ENCODE data around the gene CYB561. TPM values are rescaled to one million over a fixed set of nuclear protein-coding genes. Genes with fewer than 3 reads are reported as not detected.
A peak's percentile ranks its signal among the peaks of the same experiment; 100 is the strongest.

The CYB561 gene
- total RNA-seq, 1 donor from 2014 or later = 34.5 TPM

- Mint-ChIP-seq H3K36me3 (peaks cover 5% of the 10 kb centered on the region), H3K27ac (peak overlapping the region; percentile 64), H3K9me3 (no peaks in the 10 kb centered on the region), H3K4me1 (ENCODE audit: unreplicated experiment) (peaks cover 10% of the 10 kb centered on the region), H3K27me3 (no peaks in the 10 kb centered on the region), H3K4me3 (no peak overlapping the region)
- TF ChIP-seq CTCF (conservative IDR thresholded peaks at IDR 0.05) = peak; percentile 99
- no peak for DNase-seq (ENCODE audit: extremely low spot score, unreplicated experiment)
These were observed 20.6 kb downstream of the CYB561 start for GRCh38 chr17:63425483-63425882.

- no peak for TF ChIP-seq CTCF (conservative IDR thresholded peaks at IDR 0.05)
These were observed 22.1 kb downstream of the CYB561 start for GRCh38 chr17:63423963-63424362.

GRCh38 chr17:63423251-63423950, 22.7 kb downstream of the CYB561 start:
- Mint-ChIP-seq H3K36me3 (peaks cover 11% of the 10 kb centered on the region), H3K4me1 (ENCODE audit: unreplicated experiment) (peaks cover 9% of the 10 kb centered on the region), H3K27ac (no peak overlapping the region), H3K27me3 (no peaks in the 10 kb centered on the region), H3K9me3 (no peaks in the 10 kb centered on the region), H3K4me3 (no peak overlapping the region)
- peak; percentile 31 for DNase-seq (ENCODE audit: extremely low spot score, unreplicated experiment)
- TF ChIP-seq CTCF (conservative IDR thresholded peaks at IDR 0.05) = no peak

More at GRCh38 chr17:63423963-63424362, 22.1 kb downstream of the CYB561 start:
- Mint-ChIP-seq H3K27me3 (no peaks in the 10 kb centered on the region), H3K9me3 (no peaks in the 10 kb centered on the region), H3K4me1 (ENCODE audit: unreplicated experiment) (peaks cover 10% of the 10 kb centered on the region), H3K36me3 (peaks cover 11% of the 10 kb centered on the region), H3K27ac (no peak overlapping the region), H3K4me3 (no peak overlapping the region)
- peak; percentile 36 for DNase-seq (ENCODE audit: extremely low spot score, unreplicated experiment)

- TF ChIP-seq CTCF (conservative IDR thresholded peaks at IDR 0.05) = no peak
- H3K9me3 Mint-ChIP-seq = no peaks in the 10 kb centered on the region
- H3K27ac Mint-ChIP-seq = no peak overlapping the region
- H3K4me3 Mint-ChIP-seq = no peak overlapping the region
- no peaks in the 10 kb centered on the region for H3K27me3 Mint-ChIP-seq
- H3K36me3 Mint-ChIP-seq = peaks cover 11% of the 10 kb centered on the region
- DNase-seq (ENCODE audit: extremely low spot score, unreplicated experiment) = no peak
- H3K4me1 Mint-ChIP-seq (ENCODE audit: unreplicated experiment) = peaks cover 4% of the 10 kb centered on the region
These were observed 24.1 kb downstream of the CYB561 start for GRCh38 chr17:63421681-63422645.

GRCh38 chr17:63420868-63421680, 25.0 kb downstream of the CYB561 start:
- Mint-ChIP-seq H3K27ac (no peak overlapping the region), H3K4me1 (ENCODE audit: unreplicated experiment) (peaks cover 4% of the 10 kb centered on the region), H3K36me3 (peaks cover 11% of the 10 kb centered on the region), H3K4me3 (no peak overlapping the region), H3K9me3 (no peaks in the 10 kb centered on the region), H3K27me3 (no peaks in the 10 kb centered on the region)
- TF ChIP-seq CTCF (conservative IDR thresholded peaks at IDR 0.05) = no peak
- no peak for DNase-seq (ENCODE audit: extremely low spot score, unreplicated experiment)

All from type B pancreatic cell (in vitro differentiated cells).